GM19099 (cell line): Measurements from ENCODE around the gene AGBL4.

Experiments
- POLR2A ChIP-seq: IDR thresholded peaks from 3 replicates; pipeline ENCODE4 v1.6.1; 2011; ENCODE audit warnings: low read depth; ENCODE audit not compliant: insufficient read length; ENCODE audit errors: extremely low read depth

The AGBL4 gene

DNA sequence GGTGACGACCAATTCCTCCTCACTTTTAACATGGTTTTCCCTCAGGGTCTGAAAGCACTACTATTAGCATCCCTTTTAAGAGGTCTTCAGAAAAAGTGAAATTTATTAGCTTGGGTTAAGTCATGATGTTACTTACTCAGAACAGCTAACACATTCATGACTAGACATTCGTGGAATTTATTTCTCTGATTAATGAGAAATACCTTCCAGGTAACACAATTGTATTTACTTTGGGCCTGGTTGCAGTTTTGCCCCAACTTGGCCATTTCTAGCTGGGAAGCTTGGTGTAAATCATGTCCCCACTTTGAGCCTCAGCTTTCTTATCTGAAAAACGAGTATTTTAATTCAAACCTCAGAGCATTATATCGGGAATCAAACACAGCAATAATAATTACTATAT is 1432.6 kb downstream of the AGBL4 start:
- TF ChIP-seq POLR2A, result no peak

- TF ChIP-seq POLR2A, result no peak
Observed at GRCh38 chr1:48588061-48588460, 1435.7 kb downstream of the AGBL4 start.

- TF ChIP-seq POLR2A, result no peak
Observed at GRCh38 chr1:48582408-48582807, 1441.3 kb downstream of the AGBL4 start.

DNA sequence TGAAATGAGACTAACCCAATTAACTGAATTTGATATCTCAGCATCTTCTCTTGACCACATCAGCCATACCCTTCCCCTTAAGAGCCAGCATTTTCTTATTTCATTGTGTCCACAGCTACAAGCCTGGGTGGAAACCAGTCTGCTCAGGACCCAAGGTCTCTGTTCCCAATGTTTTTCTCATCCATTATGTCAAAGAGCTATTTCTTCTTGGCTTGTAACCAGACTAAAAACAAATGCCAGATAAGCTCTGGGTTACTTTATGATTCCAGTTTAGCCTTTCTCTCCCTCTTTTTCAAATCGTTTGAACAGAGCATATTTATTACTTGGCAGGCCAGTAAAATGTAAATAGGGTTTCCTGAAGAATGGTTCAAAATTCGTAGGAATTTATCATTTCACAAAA is 1442.5 kb downstream of the AGBL4 start:
- TF ChIP-seq POLR2A, result no peak

GRCh38 chr1:48576565-48576964 is 1447.2 kb downstream of the AGBL4 start:
- no peak for TF ChIP-seq POLR2A

GRCh38 chr1:48572646-48573258 is 1451.0 kb downstream of the AGBL4 start:
- no peak for TF ChIP-seq POLR2A

DNA sequence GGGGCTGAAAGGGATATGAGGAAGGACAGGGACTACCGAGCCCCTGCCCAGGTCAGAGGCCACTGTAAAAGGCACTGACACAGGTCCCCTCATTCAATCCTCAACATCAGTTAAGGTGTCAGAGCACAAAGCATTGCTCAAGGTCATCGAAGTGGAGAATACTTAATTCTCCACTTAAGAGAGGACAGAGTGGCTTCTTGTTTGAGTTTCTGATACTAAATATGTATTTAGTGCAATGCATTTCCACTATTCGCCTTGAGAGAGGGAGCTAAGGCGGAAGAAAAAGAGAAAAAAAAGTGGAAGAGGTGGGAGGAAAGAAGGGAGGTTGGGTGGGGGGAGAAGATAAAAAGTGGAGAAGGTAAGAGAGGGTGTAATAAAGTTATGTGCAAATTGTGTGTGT is 1451.6 kb downstream of the AGBL4 start:
- no peak for TF ChIP-seq POLR2A

DNA sequence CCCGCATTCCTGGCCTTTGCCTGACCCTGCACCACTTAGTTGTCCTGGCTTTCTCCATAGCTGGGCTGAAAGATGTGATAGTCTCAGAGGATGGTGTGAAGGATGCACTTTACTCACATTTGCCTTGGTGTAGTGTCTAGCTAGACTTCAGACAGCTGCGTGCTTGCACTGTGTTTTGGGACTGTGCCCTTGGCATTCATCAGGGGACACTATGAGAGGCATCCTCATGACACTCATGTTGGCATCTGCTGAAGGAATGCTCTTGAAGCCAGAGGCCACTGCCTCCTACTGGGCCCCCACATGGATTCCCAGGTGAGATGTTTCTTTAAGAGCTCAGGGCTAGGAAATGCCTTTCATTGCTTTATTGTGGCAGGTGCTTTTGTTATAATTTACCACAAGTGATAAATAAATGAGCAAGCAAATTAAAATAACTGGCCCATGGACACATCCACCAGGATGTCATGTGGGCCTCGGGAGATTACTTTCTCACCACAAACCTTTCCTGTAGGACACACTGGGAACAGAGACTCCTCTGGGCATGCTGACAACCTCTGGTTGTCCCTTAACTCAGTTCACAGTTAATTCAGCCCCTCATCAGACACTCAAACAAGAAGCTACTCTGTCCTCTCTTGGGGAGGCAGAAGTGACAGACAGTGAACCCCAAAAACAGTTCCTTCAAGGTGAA is 1452.3 kb downstream of the AGBL4 start:
- no peak for TF ChIP-seq POLR2A

GRCh38 chr1:48570568-48570967 is 1453.2 kb downstream of the AGBL4 start:
- TF ChIP-seq POLR2A, result no peak

DNA sequence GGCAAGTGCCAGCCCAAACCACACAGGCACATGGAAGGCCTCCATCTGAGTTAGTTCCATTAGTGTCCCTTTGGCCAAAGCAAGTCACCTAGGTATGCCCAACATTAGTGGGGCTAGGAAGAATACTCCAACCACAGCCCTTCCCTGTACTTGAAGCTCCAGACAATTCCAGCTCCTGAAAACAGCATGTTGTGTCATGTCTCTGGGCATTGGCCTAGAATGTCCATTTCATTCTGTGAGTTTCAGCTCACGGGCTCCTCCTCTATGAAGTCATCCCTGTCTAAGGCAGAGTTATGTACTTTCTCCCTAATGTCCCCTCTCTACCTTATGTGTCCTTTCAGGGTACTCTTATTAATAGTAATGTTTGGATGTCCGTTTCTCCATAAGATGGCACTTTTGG is 1455.3 kb downstream of the AGBL4 start:
- TF ChIP-seq POLR2A, result no peak

GRCh38 chr1:48566492-48566891 is 1457.3 kb downstream of the AGBL4 start:
- no peak for TF ChIP-seq POLR2A

DNA sequence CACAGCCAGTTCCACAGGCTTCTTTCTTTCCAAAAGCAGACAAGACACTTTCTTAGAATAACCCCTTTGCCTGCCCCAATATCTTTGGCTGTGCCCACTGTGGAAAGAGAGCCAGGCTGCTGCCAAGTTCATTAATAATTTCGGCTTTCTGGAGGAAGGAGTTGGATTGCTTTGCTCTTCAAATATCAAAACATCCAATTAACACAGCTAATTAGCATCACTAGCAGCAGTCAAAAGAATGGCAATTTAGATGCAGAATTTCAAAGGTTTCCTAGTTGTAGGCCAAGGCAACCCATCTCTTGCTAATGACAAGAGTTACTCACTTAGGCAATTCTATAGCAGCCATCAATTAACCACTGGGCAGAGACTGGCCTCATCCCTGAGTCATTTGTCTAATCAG is 1460.7 kb downstream of the AGBL4 start:
- TF ChIP-seq POLR2A, result no peak

GRCh38 chr1:48561444-48561843 is 1462.3 kb downstream of the AGBL4 start:
- no peak for TF ChIP-seq POLR2A

GRCh38 chr1:48560577-48560976 is 1463.2 kb downstream of the AGBL4 start:
- TF ChIP-seq POLR2A, result no peak

DNA sequence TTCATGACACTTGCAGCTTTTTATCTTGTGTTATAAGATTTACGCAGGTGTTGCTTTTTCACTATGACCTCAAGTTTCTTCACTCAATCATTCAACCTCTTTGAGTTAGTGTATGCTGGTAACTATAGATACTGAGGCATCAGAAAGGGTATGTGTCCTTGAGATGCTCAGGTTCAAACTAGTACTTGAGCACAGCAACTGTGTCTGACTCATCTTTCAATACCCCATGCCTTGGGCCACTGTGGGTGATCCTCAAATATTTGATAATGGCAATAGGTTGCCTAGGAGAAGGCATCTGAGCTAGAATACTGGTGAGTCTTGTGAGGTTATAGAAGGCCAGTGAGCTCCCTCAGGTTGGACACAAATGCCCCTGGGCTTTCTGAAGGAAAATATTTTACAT is 1463.6 kb downstream of the AGBL4 start:
- TF ChIP-seq POLR2A, result no peak

DNA sequence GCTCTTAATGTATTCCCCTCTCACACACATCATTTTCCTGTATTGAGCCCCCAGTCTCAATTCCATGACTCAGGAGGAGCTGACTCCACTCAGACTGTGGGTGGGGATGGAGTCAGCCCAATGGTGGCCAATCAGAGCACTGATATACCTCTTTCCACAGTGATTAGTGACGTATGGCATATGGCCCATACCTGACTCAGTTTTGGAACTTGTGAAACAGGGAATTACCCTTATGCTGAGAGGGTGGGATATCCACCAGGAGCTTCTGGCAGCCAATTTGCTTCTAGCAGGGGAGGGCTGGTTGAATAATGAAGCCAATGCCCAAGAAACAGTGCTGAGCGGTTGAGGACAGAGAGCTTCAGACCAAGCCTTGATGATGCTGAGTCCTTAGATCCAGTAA is 1465.4 kb downstream of the AGBL4 start:
- no peak for TF ChIP-seq POLR2A

DNA sequence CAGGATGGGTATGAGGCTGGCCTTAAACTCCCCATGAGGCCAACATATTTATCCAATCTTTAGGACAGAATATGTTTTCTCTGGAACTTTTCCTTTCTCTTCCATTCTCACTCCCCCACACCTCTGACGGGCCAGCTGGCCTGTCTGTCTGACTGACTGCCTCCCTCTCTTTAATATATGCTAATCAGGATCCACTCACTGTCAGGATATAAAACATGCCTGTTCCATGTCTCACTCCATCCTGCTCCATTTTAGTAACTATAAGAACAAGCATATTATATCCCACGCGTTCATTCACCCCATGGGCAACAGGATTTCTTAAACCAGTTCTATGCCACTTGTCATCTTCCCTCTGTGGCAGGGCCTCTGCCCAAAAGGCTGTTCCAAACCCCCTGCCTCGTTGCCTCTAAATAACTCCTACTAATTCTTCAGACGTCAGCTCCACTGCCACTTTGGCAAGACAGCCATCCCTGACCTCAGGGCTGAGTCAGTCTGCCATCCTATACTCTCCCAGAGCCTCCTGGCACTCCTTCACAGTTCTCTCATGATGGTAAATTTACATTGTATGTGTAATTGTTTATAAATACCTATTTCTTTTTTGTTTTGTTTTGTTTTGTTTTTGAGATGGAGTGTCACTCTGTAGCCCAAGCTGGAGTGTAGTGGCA is 1467.4 kb downstream of the AGBL4 start:
- TF ChIP-seq POLR2A, result no peak

GRCh38 chr1:48555271-48555670 is 1468.5 kb downstream of the AGBL4 start:
- TF ChIP-seq POLR2A, result no peak
